CD1c-positive myeloid dendritic cell (primary cell): Measurements from ENCODE around the gene ADORA2A.

Experiments
- DNase-seq: peaks from one replicate; pipeline ENCODE4 v3.0.0-alpha.2; 2016; ENCODE audit errors: extremely low spot score

The ADORA2A gene

DNA sequence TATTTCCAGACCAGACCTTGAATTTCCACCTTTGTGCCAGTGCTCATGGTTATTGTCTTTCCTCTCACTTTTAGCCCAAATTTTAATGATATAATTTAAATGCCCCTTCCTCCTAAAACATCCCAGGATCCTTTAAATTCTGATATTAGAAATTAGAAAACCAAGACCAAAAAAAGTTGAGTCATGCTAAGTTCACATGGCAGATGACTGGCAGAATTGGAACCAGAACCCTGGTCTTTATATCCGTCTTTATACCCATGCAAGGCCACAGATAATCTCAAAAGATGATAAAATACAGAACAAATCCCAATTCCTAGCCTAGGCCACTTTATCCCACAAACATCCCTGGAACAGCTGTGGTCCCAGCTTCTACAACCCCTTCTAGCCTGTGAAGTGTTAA, 26.5 kb downstream of the ADORA2A start:
- no peak for DNase-seq

DNA sequence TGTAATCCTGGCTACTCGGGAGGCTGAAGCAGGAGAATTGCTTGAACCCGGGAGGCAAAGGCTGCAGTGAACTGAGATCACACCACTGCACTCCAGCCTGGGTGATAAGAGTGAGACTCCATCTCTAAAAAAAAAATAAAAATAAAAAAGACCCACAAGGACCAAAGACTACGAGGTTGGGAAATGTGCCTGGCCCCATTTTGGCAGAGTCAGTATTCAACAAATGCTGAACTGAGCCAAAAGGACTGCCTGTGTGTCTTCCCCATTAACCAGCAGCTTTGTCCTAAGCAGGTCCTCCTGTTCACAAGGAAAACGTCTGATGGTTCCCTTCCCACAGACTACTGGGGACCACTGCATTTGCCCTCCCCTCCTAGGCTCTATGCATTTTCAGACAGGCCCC, 27.6 kb downstream of the ADORA2A start:
- no peak for DNase-seq

DNA sequence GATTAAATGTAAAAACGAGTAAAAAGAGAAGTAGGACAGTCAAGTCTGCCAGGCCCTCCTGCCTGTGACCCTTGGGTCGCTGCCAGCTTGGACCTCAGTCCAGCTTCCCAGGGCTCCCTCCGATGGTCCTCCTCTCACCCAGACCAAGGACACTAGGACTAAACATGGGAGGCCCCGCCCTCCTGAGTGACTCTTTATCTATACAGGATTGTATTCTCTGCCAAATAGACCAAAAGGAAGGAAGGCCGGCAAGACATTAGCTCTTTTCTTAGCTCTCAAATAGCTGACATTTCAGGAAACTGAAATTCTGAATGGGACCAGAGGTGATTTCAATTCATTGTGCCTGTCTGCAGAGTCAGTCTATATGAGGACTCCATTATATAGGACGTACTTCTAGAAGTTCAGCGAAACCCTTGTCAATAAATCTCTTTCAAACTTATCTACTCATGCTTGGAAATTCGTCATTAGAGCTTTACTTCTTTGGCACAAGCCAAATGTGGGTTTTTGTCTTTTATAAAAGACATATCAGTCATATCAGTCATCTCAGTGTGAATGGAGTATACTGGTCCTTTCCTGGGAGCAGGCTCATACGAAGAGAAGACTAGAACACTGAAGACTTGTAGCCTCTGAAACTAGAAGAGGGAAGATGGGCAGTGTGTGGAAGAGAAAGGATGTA, 28.5 kb downstream of the ADORA2A start:
- DNase-seq: no peak

DNA sequence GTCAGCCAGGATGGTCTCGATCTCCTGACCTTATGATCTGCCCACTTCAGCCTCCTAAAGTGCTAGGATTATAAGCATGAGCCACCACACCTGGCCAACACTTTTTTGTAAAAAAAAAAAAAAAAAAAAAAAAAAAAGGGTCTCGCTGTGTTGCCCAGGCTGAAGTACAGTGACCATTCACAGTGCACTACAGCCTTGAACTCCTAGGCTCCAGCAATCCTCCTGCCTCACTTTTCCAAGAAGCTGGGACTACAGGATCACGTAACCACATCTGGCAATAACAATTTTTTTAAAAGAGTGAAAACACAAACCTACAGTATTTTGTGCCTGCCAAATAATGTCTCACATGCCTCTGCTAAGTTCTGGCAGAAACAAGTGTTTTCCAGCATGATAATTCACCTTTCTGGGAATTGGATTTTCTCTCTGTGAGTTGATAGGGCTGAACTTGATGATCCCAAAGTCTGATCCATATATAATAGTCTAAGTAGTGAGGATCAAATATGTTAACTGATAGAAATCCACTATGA, 30.6 kb downstream of the ADORA2A start:
- no peak for DNase-seq

DNA sequence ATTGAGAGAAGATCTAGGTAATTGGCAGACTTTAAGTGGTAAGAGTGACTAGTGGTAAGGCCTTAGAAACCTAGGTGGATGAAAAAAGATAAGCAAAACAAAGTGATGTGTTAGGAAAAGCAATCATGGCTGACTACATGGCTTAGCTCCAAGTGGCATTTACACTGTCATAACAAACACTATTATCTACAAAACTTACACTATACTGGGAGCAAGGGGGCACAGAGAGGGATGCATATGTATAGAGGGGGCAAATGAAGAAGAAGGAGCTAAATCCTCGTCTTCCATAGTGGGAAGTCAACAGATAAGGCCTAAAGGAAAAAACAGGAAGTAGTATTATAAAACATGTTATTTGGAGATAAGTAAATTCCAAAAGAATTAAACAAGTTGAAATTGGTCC, 32.5 kb downstream of the ADORA2A start:
- DNase-seq: no peak

DNA sequence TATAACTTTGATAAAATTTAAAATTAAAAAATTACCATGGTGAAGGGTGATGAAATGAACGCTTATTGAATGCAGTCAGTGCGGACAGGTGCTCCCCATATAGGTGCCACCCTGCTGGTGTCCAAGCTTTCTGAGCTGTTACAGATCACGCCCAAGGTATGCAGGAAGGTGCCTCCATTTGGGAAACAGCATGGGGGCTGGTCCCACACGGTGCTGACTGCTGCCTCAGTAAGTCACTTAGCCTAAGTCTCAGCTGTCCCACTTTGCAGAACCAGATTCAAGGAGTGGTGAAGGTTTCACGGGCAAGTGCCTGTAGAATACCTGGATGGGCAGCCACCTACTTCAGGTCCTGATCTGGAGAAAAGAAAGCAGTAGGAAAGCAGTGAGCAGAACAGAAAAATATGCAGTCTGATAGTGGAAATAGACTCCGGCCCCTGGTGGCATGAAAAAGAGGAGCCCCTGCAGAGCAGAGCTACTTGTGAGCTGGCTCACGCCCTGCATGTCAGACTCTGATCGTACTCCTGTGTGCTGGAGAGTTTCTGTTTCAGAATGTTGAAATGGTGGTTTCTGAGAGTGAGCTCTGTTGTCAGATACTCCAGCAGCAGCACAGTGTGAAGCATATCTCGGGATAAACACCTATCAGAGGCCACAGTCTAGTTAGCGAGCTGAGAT, 33.2 kb downstream of the ADORA2A start:
- DNase-seq: peak; percentile 17

DNA sequence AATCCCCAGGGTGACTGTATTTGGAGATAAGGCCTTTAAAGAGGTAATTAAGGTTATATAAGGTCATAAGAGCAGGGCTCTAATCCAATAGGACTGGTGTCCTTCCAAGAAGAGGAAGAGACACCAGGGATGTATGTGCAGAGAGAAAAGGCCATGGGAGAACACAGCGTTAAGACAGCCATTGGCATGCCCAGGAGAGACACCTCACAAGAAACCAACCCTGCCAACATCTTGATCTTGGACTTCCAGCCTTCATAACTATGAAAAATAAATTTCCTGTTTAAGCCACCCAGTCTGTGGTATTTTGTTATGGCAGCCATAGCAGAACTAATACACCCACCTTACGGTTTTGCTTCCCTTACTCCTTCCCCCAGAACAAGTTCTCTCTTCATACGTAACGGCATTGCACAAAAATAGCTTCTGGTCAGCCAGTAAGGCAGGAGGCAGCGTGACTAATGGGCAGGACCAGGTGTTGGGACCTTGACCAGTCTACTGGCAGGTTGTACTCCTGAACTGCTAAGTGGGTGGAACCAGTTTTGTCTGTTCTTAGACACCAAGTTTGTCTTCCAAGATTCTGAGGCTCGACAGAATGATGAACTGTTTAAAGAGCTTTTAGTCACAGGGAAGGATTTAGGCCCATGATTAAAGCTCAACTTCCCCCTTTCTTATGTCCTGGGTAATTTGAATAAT, 35.8 kb downstream of the ADORA2A start:
- peak; percentile 90 for DNase-seq

DNA sequence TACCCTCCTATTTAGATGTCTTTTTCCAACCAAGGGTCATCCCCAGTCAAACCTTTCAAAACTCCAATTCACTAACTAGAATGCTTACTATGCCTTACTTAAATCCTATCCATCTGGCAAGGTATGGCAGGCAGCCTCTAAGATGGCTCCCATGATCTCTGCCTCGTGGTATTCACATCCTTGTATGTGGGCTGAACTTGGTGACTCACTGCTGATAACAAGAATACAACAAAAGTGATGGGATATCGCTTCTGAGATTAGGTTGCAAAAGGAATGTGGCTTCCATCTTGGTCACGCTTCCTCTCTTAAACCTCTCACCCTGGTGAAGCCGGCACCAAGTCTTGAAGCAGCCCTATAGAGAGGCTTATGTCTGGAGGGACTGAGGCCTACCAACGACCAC, 38.2 kb downstream of the ADORA2A start:
- peak; percentile 52 for DNase-seq

DNA sequence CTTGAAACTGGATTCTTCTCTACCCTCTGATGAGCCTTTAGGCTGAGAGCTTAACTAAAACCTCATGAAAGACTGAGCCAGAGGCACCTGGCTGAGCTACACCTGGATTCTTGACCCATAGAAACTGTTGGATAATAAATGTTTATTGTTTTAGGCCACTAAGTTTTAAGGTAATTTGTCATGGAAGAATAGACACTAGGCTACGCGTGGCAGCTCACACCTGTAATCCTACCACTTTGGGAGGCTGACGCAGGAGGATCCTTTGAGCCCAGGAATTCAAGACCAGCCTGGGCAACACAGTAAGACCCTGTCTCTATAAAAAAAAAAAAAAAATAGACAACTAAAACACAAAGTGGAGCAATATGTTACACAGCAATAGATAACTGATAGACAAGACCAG, 38.6 kb downstream of the ADORA2A start:
- no peak for DNase-seq

DNA sequence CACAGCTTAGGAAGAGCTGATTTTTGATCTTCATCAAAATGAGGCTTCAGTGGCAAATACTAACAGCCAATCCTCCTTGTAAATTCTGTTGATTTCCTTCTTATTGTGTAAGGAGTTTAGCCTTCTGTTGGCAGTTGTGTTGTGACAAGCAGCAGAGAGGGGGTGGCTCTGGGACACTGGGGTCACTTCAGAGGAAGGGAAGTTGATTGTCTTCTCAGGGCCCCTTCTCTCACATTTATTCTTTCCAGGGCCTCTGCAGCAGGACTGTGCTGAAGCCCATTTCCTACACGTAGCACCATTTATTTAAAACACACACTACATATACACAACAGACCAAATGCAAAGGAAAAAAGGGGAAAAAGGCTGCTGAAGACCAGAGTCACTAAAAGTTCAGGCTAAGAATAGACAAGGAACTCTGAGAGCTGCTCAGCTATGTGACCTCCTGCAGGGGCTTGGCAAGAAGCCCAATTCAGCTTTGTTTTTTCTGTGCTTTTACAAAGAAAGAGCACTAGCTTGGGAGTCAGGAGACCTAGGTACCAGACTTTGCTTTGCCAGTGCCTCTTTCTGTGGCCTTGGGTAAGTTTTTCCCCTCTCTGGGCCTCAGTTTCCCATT, 39.4 kb downstream of the ADORA2A start:
- DNase-seq: peak; percentile 64

DNA sequence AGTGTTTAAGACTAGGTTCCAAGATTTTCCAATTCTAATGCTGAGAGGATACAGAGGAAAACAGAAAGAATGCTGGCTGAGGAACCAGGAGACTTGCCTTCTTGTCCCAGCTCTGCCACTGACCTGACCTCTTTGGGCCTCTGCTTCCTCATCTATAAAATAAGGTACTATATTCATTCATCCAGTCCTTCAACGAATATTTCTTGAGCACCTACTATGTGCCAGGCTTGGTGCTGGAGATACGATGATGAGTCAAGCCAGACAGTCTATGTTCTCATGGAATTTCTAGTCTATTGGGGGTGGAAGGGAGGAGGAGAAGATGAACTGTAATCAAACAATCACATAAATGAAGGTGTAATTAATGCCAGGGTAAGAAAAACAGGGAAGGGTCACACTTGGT, 39.9 kb downstream of the ADORA2A start:
- DNase-seq: peak; percentile 16

DNA sequence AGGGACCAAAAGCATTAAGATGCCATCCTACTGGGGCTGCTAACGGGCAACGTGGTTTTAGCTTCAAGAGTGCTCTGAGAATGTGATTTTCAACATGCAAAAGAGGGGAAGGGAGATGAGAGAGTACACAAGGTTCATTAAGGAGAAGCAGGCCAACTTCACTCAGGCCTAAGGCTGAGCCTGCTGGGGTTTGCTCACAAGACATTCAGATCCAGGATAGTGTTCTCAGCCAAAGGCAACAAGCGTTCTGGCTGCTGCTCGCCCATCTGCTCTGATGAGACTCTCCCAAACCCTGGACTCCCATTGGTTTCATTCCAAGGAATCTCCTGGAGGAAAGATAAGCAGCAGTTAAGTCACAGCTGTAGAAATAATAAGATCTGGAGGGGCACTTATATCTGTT, 44.2 kb downstream of the ADORA2A start:
- DNase-seq: no peak

DNA sequence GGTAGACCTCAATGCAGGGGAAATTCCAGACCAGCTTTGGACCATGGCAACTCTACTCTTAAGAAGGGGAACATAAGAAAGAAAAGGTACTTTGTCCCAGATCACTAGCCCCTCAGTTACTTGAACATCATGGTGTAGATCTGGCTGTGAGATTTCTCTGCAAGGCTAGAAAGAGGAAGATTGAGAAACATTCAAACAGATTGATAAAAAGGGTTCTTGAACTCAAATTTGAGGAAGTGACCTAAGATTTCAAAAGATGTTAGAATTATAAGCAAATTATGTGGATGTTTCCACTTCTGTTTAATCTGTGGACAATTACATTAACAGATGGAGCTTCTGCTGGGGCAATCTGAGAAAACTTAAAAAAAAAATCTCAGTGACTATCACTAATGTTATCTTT, 45.9 kb downstream of the ADORA2A start:
- DNase-seq: peak; percentile 81

DNA sequence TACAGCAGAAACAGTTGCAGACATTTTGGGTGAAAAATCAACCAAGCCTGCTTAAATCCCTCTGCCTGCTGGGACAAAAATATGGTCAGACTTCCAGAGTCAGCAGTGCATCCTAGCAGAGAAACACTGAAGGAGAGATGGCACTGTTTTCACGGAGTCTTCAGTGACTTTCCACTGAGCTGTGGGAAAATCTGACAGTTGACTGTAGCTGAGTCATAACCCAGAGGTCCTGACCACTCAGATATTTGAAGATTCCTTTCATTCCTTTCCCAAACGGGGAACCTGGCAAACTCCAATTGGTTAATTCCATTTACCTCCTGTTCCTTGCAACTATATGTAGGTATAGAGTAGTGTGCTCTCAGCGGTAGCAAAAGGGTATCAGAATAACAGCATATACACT, 46.8 kb downstream of the ADORA2A start:
- no peak for DNase-seq

DNA sequence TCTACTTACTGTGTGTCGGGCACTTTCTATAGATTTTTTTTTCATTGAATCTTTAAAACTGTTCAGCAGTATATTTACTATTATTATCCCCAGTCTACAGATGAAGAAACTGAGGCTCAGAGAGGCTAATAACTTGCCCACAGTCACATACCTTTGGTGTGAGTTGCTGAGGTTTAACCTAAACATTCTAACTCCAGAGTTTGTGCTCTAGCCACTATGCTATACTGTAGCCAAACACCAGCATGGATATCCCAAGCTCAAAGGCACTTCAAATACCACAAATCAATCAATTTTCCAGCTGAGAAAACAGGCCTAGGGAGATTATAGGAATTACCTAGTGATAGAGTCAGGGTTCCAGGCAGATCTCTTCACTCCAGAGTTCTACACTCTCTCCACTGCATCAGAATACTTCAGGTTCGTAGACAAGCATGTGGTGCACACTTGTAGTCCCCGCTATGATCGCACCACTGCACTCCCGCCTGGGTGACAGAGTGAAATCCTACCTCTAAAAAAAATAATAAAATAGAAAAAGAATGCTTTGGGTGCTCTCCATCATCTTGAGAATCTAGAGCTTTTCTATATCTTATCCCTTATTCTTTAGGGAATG, 47.4 kb downstream of the ADORA2A start:
- DNase-seq: no peak

DNA sequence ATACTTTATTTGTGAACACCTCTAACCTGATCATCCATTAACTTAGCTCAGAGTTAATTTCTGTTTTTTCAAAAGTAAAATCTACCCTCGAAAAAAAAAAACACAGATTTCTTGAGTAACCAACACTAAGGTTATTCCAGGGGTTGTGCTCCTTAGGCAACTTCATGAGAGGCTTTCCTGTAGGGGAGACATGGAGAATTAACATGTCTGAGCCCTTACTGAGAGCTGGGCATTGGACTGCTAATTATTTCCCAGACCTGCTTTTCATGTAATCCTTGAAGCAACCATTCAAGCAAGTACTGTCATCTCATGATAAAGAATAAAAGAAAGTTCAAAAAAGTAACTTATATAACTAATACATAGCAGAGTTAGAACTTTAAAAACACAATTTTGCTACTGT, 54.2 kb downstream of the ADORA2A start:
- DNase-seq: no peak

DNA sequence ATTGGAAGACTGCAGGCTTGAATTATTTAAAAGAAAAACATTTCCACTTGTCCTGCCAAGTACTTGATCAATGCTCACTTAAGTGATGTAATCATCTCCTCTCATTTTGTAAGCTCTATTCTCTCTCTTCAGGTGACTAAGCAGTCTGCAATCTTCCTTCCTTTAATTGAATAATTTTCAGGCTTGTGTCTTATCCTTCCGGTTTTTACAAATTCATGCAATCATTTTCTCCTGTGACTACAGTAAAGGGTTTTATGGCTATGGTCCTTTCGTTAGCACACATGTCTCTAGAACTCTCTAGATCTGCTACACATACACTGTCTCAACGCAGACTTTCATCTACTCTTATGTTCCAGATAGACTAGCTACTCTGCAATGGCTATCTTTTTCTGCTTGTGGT, 55.2 kb downstream of the ADORA2A start:
- DNase-seq: peak; percentile 58

DNA sequence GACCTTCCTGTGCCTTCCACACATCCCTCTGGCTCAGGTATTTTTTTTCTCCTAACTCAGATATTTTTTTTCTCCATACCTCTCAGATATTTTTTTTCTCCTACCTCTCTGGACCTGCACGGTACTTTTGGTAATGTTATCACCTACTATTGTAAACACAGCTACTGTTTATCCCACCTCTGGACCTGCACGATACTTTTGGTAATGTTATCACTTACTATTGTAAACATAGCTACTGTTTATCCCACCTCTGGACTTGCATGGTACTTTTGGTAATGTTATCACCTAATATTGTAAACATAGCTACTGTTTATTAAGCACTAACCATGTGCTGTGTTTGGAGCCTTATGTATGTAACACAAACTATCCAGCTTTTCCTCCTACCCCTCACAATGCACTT, 55.6 kb downstream of the ADORA2A start:
- no peak for DNase-seq

DNA sequence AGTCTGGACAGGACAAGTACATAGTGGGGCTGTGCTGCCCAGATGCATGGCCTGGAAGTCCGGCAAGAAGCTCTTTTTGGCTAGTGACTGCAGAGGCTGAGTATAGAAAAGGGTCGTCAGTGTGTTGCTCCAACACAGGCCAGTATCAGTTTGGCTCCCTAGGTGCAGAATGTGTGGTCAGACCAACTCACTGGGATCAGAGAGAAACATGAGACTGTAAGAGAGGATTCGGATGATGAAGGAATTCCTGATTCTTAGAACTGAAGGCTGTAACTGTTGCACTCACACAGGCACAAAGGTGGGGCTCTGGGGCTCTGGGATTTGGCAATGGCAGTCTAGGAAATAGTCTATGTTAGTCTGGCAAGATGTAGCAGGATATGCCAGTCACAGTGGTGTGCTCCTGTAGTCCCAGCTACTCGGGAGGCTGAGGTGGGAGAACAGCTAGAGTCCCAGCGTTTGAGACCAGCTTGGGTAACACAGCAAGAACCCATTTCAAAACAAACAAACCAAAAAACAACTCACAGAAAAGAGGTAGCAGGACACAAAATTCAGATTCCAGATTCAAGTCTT, 56.7 kb downstream of the ADORA2A start:
- no peak for DNase-seq

DNA sequence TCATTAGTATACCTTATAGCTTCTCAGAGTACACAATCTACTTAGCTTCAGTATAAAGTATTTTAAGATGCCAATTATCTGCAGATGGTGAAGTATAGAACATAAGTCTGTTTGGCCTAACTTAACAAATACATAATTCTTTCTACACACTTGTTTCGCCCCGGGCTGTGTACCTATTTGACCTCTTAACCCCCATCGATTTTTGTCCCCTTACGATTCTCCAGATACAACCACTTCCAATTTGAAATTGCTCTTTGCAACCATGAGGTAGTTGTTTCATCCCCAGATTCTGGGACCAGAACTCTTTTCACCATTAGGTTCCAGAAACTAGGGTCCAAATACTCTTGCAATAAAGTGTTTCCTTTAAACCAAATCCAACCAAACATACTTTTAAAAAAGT, 57.8 kb downstream of the ADORA2A start:
- no peak for DNase-seq

DNA sequence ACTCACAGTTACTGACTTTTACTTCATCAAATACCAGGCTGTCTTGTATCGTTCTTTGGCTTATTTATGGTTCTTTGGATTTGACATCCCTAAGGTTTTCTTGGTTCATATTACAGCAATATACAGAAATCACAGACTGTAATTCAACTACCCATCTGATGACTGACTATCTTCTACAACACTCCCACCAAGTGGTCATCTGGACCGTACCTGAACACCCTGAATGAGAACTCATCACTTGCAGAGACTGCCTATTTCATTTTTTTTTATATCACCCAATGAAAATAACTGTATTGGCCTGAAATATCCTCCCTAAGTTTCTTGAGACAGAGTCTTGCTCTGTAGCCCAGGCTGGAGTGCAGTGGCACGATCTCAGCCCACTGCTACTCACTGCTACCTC, 58.2 kb downstream of the ADORA2A start:
- DNase-seq: no peak

DNA sequence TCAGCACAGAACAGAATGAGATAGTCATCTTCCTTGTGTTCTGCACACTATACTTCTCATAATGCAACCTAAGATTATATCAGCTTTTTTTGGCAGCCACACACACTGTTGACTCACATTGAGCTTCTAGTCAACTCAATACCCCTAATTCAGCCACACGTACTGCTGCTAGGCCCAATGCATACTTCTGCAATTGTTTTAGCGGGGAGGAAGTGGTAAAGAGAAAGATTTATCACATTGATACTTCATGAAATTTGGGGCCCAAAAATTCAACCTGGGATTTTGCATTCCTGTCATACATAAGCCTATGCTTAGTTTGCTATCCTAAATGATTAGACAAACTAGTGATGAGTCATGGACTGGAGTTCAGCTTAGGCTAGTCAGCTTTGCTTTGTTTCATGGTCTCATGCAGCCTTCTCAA, 59.1 kb downstream of the ADORA2A start:
- DNase-seq: peak; percentile 60
